Activated CD8-positive, alpha-beta memory T cell treated with anti-CD3 and anti-CD28 coated beads, Interleukin-2, amount 50 U/mL, for 24 hours (primary cell): ENCODE results near the gene MAGI1.
"Not testable (repeated sequence)": the region's sequence is repeated elsewhere in the genome, so short reads cannot be mapped to it uniquely, and the experiment has no call there.

ENCODE experiments used
- DNase-seq: peaks from one replicate; pipeline ENCODE4 v3.0.0-alpha.2; 2020; ENCODE audit errors: extremely low read depth

Gene MAGI1

GRCh38 chr3:66038726-66039589 lies at the start of gene MAGI1:
MAGI1 (minus strand) TSS chr3:66038918; CDS start chr3:66038308, 610 bp downstream.
- peak; percentile 1 for DNase-seq

GRCh38 chr3:66083784-66084213 lies 45.1 kb upstream of the MAGI1 start:
- no peak for DNase-seq

GRCh38 chr3:66083096-66083678 lies 44.5 kb upstream of the MAGI1 start:
- DNase-seq: no peak

DNA sequence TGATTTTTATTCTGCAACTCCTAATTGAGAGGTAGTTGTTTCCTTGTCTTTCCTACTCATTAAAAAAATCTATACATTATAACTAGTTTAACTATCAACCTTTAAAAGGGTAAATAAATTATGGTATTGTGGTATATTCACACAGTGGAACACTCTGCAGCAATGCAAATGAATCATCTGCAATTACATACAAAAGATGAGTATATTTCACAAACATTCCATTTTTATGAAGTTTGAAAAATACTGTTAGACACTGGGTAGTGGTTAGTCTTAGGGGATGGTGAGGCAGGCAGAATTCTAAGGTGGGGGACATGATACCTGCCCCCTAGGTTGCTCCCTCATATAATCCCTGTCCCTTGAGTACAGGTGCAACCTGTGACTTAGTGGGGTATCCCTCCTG lies 44.0 kb upstream of the MAGI1 start:
- DNase-seq: no peak

GRCh38 chr3:66080167-66080566 lies 41.4 kb upstream of the MAGI1 start:
- no peak for DNase-seq

GRCh38 chr3:66077973-66078372 lies 39.3 kb upstream of the MAGI1 start:
- DNase-seq: no peak

GRCh38 chr3:66076861-66077470 lies 38.2 kb upstream of the MAGI1 start:
- DNase-seq: no peak

DNA sequence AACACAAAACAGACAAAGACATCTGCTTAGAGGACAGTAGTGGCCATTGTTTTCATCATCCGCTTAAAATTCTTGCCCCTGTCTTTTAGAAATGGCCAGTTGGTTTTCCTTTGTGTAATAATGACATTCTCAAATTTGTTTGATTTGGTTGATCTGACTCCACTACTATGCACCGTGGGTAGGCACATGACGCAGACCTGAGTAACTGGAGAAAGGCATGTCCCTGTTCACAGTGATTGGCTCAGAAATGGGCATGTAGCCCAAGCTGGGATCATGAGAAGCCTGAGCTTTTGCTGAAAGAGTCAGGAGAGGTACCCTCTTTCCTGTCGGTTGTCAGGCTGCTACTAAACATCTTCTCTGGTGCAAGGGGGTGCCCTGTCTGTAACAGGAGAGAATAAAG lies 36.6 kb upstream of the MAGI1 start:
- no peak for DNase-seq

GRCh38 chr3:66073464-66074141 lies 34.9 kb upstream of the MAGI1 start:
- no peak for DNase-seq

- no peak for DNase-seq
These were observed 29.5 kb upstream of the MAGI1 start for GRCh38 chr3:66068255-66068654.

GRCh38 chr3:66066963-66067617 lies 28.4 kb upstream of the MAGI1 start:
- DNase-seq: no peak

DNA sequence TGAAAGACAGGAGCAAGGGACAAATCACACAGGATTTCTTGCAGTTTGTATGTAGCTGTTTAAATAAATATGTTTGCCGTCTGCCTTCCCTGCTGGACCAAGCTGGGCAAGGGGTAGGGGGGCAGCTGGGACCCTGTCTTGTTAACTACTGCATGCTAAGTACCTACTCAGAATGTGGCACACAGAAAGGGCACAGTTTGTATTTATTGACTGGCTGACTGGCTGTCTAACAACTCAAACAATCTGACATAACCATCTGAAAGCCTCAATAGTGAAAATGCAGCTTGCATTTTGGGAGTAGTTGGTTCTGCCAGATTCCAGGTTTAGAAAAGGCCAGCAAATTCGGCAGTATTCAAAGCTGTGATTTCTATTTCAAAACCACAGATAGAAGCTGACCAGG lies 16.6 kb upstream of the MAGI1 start:
- no peak for DNase-seq

GRCh38 chr3:66053550-66054094 lies 14.9 kb upstream of the MAGI1 start:
- no peak for DNase-seq

DNA sequence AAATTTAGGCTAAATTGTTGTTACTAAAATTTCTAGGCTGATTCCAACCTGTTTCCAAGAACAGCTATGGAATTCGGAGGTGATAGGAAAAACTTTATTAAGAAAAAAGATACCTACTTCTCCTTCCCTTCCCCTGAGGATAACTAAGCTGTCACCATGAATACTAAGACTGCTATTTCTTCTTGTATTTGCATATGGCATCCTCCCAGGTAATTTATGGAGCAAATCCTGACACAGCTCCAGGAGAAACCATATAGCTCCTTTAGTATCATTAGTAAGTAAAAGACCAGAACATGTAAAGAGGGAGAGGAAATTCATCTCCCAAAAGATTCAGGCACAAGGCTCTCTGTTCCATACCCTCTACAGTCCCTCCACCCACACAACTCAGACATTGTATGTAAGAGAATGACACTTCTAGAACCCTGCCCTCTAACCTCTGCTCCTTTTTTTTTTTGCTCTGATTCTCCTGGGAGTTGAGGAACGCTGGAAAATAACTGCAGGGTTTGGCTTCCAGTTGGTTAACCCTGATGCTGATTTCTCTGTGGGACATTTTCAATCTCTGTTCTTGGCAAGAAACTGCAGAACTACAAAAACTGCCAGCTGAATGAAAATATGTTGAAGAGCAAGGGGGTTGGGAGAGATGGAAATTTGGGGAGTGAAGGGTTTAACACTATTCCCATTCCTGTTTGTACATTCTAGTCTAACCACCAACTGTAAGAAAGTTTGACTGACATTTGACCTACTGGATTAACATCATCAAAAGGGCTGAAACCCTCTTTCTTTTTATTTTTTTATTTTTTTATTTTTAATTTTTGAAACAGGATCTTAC lies 14.2 kb upstream of the MAGI1 start:
- DNase-seq: no peak

GRCh38 chr3:66050821-66051220 lies 12.1 kb upstream of the MAGI1 start:
- DNase-seq: no peak

GRCh38 chr3:66048051-66048395 lies 9.3 kb upstream of the MAGI1 start:
- no peak for DNase-seq

- no peak for DNase-seq
These were observed 8.8 kb upstream of the MAGI1 start for GRCh38 chr3:66047311-66048050.

DNA sequence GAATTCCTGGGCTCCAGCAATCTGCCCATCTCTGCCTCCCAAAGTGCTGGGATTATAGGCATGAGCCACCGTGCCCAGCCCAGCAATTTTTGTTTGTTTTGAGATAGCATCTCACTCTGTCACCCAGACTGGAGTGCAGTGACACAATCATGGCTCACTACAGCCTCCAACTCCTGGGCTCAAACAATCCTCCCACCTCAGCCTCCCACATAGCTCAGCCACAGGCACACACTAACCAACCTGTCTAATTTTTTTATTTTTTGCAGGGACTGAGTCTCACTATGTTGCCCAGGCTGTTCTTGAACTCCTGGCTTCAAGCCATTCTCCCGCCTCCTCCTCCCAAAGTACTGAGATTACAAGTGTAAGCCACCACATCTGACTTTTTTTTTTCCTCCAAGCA lies 7.6 kb upstream of the MAGI1 start:
- not testable (repeated sequence) for DNase-seq

GRCh38 chr3:66041828-66042227 lies 3.1 kb upstream of the MAGI1 start:
- no peak for DNase-seq

DNA sequence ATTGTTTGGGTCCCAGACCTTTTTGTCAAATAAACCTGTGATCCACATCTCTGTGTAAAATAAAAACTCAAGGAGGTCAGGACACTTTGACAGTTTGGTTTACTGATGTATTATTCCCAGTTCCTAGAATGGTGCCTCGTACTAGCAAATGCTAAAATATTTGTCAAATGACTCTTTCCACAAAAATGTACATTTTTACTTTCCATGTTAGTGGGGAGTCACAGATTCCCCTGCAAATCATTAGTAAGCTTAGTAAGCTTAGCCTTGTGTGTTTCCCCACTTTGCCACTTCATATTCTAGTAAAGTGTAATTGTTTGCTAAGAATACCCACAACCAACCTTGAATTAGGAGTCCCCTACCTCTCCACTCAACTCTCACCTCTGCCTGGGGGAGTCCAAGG lies 2.4 kb upstream of the MAGI1 start:
- no peak for DNase-seq
